ENCODE measurements around the gene TNFSF8.

The TNFSF8 gene

GRCh38 chr9:114930056-114930812 is at the start of gene TNFSF8:
TNFSF8 (minus strand) TSS chr9:114930591; CDS start chr9:114930303, 288 bp downstream.
- no peak within 1 kb of the TSS for H3K27ac ChIP-seq
- TF ChIP-seq CTCF (IDR thresholded peaks at IDR 0.05) (no peak), ZFX (IDR thresholded peaks at IDR 0.05; ENCODE audit: borderline replicate concordance) (no peak)

DNA sequence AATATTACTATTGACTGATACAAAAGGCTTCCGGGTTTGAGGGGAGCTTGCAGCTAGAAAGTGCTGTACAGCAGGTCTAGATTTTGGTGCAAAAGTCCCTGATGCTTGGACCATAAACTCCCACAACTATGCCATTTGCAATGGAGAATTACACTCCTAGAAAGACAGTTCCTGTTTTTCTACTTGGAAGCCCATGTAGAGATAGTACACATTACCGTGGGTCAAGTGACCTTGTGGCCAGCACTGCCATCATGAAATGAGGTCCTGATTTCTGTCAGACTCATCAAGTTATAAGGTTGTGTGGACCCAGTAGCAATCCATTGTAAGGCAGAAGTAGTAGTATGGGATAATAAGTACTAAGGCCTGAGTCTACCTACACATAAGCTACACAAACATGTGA is 42.8 kb upstream of the TNFSF8 start:
- TF ChIP-seq CTCF (IDR thresholded peaks at IDR 0.05) = no peak
- no peak for TF ChIP-seq ZFX (IDR thresholded peaks at IDR 0.05; ENCODE audit: borderline replicate concordance)
- no peak overlapping the region for H3K27ac ChIP-seq

DNA sequence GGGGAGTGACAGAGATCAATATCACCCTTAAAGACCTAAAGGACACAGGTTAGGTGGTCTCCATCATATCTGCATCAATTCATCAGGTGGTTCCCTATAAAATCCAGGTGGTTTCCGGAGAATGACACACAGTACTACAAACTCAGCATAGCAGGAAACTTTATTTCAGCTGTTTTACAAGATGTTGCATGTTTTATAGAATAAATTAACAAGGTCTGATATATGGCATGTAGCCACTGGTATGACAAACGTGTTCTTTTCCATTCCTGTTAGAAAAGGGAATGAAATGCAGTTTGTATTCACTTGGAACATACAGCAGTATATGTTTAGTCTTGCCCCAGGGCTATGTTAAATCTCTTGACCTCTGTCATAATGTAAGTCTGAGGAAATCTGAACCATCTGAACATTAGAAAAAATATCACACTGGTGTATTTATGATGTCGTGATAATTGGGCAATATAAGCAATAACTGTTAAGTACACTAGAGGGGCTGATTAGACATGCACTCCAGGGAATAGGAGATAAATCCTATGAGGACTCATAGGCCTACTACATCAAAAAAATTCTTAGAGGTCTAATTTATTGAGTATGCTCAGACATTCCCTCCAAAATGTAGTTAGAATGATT is 42.2 kb upstream of the TNFSF8 start:
- TF ChIP-seq CTCF (IDR thresholded peaks at IDR 0.05) = no peak
- no peak for TF ChIP-seq ZFX (IDR thresholded peaks at IDR 0.05; ENCODE audit: borderline replicate concordance)
- H3K27ac ChIP-seq = no peak overlapping the region

DNA sequence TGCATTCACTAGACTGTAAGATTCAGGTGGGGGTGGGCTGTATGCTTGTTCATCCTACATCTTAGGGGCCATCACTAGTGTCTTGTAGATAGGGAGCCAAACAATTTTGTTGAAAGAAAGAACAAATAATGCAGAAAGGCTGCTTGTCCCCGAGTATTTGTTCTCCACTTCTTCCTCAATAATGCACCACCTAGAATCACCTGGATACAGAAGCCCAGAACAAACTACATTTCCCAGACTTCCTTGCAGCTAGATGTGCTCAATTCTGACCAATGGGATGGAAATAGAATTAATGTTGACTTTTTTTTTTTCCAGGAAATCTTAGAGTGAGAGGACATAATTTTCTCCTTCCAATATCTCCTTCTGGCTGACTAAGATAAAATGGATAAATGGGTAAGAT is 38.9 kb upstream of the TNFSF8 start:
- no peak for TF ChIP-seq ZFX (IDR thresholded peaks at IDR 0.05; ENCODE audit: borderline replicate concordance)
- TF ChIP-seq CTCF (IDR thresholded peaks at IDR 0.05) = no peak
- no peak overlapping the region for H3K27ac ChIP-seq

DNA sequence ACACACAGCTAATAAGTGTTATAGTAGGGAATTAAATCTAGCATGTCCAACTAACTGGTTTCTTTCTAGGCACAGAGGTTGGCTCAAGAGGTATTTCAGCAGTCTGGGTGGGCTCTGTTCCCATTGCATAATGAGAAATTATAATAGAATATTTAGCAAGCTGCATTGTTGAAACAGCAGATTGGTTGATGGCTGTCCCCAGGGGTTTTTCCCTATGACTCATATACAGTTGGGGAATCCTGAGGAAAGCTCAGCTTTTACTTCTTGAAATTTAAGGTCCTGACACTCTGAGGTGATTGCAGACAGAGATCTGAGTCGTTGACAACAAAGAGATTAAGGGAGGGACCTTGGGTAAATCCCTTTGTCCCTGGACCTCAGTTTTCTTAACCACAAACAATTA is 38.3 kb upstream of the TNFSF8 start:
- H3K27ac ChIP-seq = no peak overlapping the region
- TF ChIP-seq ZFX (IDR thresholded peaks at IDR 0.05; ENCODE audit: borderline replicate concordance) (no peak), CTCF (IDR thresholded peaks at IDR 0.05) (no peak)

- TF ChIP-seq CTCF (IDR thresholded peaks at IDR 0.05) = no peak
- H3K27ac ChIP-seq = no peak overlapping the region
Measured at GRCh38 chr9:114965564-114965963, 35.2 kb upstream of the TNFSF8 start.

GRCh38 chr9:114962809-114963208 is 32.4 kb upstream of the TNFSF8 start:
- no peak overlapping the region for H3K27ac ChIP-seq
- no peak for TF ChIP-seq CTCF (IDR thresholded peaks at IDR 0.05)
- TF ChIP-seq ZFX (IDR thresholded peaks at IDR 0.05; ENCODE audit: borderline replicate concordance) = no peak

All from 22Rv1 (cell line).